Embryonic facial prominence (tissue), 1 donor: ENCODE measurements around the gene LRRC49.

Experiments used
- DNase-seq: peaks from one replicate; pipeline ENCODE4 v3.0.0-alpha.2; 2016; ENCODE audit errors: extremely low spot score

LRRC49 gene

GRCh38 chr15:71092056-71092600 lies 199.5 kb downstream of the LRRC49 start:
- no peak for DNase-seq

DNA sequence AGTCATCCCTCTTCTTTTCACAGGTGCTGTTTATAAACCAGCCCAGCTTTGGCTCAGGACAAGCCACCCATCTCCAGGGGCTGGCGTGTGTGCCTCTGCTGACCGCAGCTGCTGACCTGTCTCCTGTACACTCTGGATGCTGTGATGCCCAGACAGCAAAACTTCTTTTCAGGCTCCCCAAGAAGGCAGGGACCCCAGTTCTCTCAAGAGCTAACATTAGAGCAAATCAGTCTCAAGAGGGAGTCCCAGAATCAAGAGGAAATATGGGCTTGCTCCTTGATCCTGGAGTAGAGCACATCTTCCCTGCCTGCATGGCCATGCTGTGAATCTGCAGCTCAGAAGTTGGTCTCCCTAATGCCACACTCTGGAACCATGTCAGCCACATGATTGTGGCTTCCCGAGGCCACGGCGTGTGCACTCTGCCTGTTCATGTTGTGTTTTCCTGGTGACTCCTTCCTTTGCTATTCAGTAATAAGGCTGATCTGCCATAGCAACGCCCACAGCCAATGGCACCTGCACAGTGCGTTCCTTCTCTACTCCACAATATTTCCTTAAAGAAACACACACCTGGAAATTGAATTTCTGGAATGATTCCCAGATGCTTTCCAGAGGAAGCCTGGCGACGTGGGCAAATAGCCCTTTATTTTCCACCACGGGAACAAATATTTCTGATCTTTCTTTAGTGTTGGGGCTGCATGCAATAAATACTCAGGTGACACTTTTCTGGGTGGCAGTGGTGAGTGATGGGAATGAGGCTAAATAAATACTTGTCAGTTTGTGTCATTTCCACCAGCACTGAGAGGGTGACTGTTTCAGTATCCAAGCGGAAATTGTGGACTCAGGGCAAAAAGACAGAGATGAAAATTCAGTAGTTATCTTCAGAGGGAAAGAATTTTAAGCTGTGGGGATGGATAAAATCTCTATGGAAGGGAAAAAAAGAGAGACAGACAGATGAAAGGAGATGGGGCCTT lies 200.7 kb downstream of the LRRC49 start:
- no peak for DNase-seq

DNA sequence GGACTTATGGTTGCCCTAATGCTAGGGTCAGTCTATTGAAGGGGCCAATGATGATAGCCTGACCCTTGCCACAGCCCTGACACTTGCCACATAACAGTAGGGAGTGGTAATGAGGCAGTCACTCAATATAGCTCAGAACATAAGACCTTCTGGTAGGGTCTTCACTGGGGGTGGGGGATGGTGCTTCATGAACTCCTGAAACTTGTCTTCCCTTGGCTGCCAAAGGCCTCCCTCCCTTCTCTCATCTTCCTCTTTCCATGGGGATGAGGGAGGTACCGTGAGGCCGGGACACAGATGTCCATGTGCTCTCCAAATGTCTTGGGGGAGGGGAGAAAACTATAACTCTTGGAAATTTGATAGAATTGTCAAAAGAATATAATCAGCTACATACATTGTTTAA lies 201.5 kb downstream of the LRRC49 start:
- DNase-seq: no peak

GRCh38 chr15:71096676-71097075 lies 204.1 kb downstream of the LRRC49 start:
- no peak for DNase-seq

DNA sequence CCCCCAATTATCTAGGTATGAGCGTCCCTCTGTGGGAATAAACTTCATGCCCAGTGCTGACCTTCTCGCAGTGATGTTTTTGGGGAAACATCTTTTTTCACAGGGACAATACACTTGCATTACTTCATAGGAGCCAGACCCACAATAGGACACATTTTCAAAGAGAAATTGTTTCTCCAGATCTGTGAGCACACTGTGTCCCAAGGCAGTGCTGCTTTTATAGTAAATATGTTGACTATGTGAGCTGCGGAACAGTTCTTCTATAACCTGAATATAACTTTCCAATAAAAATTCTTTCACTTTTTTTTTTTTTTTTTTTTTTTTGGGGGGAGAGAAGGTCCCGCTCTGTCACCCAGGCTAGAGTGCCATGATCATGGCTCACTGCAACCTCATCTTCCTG lies 205.3 kb downstream of the LRRC49 start:
- no peak for DNase-seq

DNA sequence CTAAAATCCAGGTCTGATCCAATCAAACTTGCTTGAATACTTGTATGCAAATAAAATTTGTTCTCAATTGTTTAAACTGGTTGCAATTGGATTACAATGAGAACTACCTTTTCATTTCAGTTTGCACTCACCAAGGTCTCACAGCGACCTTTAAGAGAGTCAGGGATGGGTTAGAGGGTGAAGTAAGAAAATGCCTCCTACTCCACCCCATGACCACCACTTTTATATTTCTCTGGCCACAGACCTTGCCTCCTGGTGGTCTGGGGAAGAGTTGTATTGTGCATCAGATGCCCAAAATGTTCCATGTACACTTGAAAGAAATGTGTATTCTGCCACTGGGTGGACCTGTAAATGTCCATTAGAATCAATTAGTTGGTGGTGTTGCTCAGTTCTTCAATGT lies 206.3 kb downstream of the LRRC49 start:
- DNase-seq: no peak
